Lower leg skin (tissue), 3 donors: Measurements from ENCODE around the gene PDK2.

Experiments
- POLR2A ChIP-seq, 2 donors: fragments of 450-650 bp; IDR thresholded peaks; one replicate each; pipeline ENCODE4 v1.6.1; 2016 to 2017; ENCODE audit warnings: antibody characterized with exemption in 2 of 2, mild to moderate bottlenecking in 1 of 2, moderate library complexity in 1 of 2
- TF ChIP-seq, protein P1 (sequence below), 3 donors: fragments of 450-650 bp; IDR thresholded peaks; one replicate each; pipeline ENCODE4 v1.5.1; 2016; ENCODE audit warnings: antibody characterized with exemption in 3 of 3, mild to moderate bottlenecking in 3 of 3, moderate library complexity in 2 of 3

DNA sequence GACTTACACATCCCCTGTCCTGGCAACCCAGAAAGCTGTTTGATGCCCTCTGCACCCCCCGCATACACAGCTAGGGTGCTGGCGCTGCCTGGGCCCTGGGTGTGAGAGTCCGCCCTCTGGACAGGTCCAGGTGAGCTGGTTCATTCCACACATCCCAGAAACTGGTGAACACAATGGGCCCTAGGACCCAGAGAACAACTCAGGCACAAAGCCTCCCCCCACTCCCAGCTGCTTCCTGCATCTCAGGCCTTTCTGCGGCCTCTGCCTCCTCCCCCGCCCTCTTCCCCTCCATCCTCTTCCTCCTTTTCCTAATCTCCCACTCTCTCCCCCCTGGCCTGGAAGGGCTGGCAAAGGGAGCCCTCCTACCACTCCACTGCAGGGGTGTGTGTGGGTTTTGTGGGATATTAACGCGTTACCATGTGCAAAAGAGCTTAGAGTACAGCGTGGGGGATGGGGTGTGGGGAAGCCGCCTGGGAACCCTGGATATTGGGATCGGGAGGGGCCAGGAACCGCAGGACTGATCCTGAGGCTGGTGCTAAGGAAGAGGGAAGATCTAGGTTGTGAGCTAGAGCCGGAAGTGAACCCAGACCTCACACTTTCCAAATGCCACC, 56.9 kb downstream of the PDK2 start:
- TF ChIP-seq, protein P1, sequence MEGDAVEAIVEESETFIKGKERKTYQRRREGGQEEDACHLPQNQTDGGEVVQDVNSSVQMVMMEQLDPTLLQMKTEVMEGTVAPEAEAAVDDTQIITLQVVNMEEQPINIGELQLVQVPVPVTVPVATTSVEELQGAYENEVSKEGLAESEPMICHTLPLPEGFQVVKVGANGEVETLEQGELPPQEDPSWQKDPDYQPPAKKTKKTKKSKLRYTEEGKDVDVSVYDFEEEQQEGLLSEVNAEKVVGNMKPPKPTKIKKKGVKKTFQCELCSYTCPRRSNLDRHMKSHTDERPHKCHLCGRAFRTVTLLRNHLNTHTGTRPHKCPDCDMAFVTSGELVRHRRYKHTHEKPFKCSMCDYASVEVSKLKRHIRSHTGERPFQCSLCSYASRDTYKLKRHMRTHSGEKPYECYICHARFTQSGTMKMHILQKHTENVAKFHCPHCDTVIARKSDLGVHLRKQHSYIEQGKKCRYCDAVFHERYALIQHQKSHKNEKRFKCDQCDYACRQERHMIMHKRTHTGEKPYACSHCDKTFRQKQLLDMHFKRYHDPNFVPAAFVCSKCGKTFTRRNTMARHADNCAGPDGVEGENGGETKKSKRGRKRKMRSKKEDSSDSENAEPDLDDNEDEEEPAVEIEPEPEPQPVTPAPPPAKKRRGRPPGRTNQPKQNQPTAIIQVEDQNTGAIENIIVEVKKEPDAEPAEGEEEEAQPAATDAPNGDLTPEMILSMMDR (IDR thresholded peaks at IDR 0.05), result no peak
- TF ChIP-seq POLR2A (IDR thresholded peaks at IDR 0.05), result no peak
